ENCODE results near the gene SYNE2.

GRCh38 chr14:63852817-63853731 lies at the start of gene SYNE2:
- peak in 3 of 6 experiments; percentile 43 to 52 (median 48) for TF ChIP-seq CTCF (IDR thresholded peaks at IDR 0.05)
- peak in 1 of 2 donors; percentile 97 for TF ChIP-seq POLR2A (IDR thresholded peaks at IDR 0.05)
